HG03521 (cell line): Measurements from ENCODE around the gene NF1.
"Not testable (repeated sequence)": the region's sequence is repeated elsewhere in the genome, so short reads cannot be mapped to it uniquely, and the experiment has no call there.

Source experiments
- ATAC-seq: cut with Tn5 transposase; IDR thresholded peaks from one replicate; pipeline ENCODE4 v1.9.1; 2021; ENCODE audit warnings: mild to moderate bottlenecking, moderate library complexity; ENCODE audit not compliant: unreplicated experiment

The NF1 gene

DNA sequence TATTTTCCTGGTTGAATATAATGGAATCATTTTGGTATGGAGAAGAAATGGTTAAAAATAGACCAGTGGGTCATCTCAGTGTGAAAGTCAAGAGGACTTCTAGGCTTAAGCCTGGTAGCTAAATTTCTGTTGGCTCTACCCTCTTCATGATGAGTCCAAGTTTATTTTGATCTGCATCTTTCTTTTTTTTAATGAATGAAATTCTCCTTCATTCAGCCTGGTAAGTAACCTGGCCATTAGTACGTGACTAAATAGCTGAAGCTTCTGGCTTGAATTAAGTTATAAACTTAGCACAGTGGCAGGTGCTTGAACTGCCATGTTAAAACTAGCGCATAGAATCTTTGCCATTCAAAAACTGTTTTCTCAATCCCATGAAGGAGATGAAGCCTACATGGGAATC lies 28.0 kb downstream of the NF1 start:
- no peak for ATAC-seq

DNA sequence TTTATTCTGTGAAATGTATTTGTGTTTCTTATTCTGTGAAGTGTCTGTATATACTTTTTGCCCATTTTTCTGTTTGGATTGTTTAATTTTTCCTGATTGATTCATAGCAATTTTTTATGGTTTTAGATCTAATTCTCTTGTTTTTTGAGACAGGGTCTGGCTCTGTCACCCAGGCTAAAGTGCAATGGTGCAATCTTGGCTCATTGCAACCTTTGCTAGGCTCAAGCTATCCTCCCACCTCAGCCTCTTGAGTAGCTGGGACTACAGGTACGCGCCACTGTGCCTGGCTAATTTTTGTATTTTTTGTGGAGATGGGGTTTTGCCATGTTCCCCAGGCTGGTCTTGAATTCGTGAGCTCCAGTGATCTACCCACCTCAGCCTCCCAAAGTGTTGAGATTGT lies 31.5 kb downstream of the NF1 start:
- no peak for ATAC-seq

DNA sequence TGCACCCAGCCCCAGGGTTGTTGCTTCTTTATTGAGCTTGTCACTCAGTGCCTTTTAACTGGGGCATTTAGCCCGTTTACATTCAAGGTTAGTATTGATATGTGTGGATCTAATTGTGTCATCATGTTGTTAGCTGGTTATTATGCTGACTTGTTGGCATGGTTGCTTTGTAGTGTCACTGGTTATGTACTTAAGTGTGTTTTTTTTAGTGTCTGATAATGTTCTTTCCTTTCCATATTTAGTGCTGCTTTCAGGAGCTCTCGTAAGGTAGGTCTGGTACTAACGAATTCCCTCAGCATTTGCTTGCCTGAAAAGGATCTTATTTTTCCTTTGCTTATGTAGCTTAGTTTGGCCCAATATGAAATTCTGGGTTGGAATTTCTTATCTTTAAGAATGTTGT lies 33.5 kb downstream of the NF1 start:
- no peak for ATAC-seq

DNA sequence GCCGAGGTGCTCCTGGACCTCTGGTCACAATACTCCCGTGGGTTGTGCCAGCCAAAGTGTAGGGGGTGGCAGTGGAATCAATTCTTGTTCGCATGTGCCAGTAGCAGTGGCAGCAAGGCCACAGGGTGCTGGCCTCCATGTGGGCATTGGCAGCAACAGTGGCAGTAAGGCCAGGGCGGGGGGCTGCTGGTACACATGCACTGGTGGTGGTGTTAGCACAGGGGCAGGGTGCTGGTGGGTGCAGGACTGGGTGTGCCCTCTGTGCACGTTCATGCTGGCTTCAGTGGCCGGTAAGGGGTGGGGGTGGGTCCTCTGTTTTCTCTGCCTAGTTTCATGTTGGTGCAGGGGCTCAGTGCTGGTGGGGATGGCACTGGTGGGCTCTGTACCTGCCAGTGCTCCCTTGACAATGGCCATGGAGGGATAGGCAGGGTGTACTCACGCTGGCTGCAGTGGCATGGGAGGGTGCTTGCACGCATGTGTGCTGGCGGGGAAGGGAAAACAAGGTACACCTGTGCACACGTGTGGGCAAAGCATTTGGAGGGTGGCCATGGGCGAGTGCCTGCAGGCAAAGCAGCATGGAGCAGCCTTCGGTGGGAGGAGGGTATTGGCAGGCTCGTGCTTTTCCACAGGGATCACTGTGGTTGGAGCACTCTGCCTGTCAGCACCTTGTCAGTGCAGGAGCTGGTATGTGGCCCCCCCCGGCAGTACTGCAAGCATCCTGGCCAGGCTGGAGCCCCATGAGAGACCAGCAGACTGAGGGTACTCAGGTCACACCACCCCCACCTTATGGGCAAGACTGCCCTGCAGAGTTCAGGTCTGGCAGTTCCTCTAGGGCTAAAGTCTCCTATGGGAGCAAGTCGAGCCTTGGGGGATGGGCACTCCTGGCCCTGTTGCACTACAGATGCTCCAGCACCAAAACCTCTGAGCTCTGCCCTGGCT lies 35.8 kb downstream of the NF1 start:
- ATAC-seq = no peak

DNA sequence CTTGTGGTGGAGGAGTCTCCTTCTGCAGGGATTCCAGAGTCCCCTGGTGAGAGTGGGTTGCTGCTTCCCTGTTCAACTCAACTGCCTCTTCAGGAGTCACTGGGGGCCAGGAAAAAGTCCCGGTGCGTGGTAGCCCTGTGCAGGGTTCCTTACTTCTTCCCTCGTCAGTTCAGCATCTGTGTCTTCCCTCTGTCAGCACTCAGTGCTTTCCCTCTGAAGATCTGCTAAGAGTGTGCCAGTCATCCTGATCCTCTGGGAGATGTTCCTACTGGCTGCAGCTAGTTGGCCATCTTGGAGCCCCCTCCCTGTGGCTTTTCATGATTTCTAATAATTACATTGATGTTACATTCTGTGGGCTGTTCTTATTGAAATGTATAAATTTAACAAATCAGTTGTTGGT lies 36.5 kb downstream of the NF1 start:
- no peak for ATAC-seq

DNA sequence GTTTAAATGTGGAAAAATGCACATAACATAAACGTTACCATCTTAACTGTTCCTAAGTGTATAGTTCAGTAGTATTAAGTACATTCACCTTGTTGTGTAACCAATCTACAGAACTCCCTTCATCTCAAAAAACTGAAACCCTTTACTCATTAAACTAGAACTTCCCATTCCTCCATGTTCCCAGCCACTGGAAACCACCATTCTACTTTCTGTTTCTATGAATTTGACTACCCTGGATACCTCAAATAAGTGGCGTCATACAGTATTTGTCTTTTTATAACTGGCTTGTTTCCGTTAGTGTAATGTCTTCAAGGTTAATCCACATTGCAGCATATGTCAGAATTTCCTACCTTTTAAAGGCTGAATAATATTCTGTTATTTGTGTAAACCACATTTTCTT lies 38.2 kb downstream of the NF1 start:
- no peak for ATAC-seq

DNA sequence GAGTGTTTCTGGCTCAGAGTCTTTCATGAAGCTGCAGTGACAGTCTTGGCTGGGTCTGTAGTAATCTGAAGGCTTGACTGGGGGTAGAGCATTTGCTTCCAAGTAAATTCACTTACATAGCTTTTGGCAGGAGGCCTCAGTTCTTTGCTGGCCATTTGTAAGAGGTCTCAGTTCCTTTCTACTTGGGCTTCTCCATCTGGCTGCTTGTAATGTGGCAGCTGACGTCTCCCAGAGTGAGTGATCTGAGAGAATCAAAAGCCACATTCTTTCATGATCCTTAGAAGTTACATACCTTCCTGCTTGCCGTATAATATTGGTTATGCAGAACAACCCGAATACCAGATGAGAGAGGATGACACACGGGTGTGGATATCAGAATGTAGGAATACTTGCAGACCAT lies 39.8 kb downstream of the NF1 start:
- ATAC-seq = no peak

DNA sequence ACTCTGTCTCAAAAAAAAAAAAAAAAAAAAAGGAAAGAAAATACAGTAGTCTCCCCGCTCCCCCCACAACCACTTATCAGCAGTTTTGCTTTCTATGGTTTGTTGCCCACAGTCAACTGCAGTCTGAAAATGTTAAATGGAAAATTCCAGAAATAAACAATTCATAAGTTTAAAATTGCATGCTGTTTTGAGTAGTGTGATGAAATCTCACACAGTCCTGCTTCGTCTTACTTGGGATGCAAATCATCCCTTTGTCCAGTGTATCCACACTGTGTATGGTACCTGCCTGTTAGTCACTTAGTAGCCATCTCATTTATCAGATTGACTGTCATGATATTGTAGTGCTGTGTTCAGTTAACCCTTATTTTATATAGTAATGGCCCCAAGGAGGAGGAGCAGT lies 41.5 kb downstream of the NF1 start:
- ATAC-seq = no peak

DNA sequence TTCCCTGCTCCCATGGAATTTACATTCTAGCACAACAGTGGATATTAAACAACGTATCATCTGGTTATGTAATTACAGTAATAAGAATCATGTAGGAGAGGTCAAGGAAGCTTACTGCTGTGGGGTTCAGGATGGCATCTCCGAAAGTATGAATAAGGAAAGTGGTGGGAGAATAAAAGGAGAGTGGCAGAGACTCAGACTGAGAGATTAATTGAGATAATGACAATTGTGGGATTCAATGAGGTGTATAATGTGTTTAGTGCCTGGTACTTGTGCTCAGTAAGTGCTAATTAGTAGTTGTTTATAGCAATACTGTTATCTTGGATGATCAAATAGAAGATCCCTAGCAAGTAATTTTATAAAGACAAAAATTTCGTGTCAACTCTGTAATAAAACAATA lies 45.3 kb downstream of the NF1 start:
- no peak for ATAC-seq

DNA sequence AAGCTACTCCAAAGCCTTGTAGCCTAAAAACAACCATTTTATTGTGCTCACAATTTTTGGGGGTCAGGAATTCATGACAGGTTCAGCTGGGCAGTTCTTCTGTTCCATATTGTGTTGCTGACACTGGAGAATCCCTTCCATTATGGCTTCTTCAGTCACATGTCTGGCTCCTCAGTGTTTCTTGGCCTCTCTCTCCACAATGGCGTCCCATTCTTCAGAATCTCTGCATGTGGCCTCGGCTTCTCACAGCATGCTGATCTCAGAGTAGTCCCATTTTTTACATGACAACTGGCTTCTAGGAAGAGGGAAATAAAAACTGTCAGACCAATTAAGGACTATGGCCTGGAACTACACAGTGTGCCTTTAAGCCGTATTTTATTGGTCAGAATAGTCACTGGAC lies 49.7 kb downstream of the NF1 start:
- no peak for ATAC-seq

DNA sequence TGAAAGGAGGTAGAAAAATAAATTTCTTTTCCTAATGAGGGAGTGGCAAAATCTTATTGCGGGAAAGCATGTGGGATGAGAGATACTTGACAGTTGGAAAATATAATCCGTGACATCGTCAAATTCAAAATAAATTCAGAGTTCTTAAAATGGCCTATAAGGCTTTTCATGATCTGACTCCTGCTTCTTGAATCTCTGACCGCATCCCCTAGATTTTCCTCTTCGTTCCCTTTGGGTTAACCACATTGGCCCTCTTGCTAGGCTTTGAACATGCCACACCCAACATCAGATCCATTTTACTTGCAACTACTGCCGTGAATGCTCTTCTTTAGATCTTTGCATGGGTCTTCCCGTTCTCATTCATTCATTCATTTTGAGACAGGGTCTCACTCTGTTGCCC lies 50.1 kb downstream of the NF1 start:
- ATAC-seq = no peak

DNA sequence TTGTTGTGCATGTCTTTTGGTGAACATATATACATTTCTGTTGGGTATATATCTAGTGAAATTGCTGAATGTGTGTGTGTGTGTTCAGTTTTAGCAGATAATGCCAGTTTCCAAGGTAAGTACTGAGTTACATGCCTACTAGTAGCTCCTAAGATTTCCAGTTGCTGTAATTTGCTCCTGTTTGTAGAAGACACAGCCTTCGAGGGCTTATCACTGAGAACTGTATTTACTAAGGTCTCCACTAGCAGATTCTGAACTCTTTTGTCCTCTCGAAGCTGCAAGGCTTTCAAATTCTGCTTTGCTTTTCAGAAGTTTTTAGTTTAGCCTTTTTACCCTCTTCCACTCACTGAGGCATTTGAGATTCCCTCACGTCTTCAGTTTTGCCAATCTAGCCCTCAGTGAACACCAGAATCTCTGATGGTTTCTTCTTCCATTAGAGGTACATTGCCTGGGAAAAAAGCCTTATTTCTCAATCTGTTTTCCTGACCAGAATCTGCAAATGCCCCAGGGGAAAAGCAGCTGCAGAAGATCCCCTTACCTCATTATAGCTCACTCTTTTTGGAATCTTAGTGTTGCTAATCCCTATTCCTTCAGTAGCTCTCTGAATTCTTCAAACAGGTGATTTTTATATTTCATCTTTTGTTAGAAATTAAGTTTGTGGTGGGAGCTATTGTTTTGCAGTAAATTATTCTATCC lies 52.9 kb downstream of the NF1 start:
- no peak for ATAC-seq

DNA sequence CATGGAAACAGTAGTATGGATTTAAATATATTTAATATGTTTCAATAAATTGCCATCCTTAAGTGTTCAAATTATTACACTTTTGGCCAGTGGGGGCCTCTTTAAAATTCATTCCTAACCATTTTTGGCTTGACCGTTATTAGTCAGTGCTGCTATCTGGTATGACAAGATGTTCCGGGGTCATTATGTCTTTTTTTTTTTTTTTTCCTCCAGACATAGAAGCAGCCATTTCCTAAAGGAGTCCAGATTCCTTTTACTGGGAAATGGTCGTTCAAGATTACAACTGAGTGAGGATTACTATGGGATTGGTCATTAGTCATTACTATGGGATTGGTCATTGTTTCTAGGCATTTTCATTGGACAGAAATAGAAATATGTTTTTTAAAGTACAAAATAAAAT lies 53.4 kb downstream of the NF1 start:
- ATAC-seq = no peak

DNA sequence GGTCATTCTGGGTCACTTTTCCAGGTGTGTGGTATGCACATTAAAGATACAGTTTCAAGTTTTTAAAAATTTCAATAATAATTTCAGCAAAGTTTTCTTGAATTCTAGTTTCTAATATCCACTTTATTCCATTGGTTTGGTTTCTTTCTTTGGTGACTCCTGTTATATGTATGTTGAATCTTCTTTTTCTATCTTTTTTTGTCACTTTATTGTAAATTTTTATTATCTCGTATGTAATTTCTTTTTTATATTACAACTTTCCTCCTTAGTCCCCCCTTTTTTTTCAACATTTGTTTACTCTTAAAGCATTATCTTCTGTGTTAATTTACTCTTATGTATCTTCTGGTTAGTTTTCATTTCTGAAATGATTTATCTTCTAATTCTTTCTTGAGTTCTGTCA lies 57.5 kb downstream of the NF1 start:
- no peak for ATAC-seq

DNA sequence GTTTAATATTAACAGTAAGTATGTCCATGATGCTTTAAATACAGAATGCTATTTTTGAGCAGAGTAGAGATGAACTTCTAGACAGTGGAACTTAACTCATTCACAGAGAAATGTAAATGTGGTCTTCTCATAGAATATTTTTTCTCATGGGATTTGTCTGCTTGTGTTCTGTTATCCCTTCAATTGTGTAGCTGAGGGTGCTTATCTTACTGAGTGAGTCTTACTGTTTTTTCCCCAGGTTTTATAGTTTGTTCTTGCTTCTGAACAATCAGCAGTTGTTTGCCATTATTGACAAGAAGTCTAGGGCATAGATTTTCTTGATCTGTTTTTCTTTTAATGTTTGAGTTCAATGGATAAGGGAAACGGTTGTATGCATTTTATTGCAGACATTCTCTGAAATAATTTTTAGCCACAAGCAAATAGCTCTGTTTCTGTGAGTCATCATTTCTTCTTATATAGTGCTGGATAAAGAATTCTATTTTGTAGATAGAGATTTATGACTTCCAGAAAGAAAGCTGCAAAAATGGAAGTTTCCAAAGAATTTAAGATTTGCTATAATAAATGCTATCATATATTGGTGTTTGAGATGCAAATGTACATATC lies 60.5 kb downstream of the NF1 start:
- ATAC-seq = no peak

DNA sequence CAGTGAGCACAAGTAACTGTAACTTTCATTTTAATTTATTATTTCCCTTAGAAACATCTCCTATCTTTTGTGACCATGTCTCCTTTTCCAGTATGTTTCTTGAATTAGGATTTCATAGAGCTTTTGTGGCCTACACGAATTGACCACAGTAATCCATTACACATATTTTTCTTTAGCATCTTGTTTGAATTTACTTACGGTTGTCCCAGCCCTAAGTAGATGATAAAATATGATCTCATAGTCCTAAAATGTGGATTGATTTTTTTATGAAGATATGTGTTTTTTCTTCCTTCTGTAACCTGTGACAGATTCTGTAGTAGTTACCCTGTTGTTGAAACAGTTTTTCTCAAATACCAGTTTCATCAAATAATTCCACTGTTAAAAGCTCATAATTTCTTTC lies 61.5 kb downstream of the NF1 start:
- no peak for ATAC-seq

DNA sequence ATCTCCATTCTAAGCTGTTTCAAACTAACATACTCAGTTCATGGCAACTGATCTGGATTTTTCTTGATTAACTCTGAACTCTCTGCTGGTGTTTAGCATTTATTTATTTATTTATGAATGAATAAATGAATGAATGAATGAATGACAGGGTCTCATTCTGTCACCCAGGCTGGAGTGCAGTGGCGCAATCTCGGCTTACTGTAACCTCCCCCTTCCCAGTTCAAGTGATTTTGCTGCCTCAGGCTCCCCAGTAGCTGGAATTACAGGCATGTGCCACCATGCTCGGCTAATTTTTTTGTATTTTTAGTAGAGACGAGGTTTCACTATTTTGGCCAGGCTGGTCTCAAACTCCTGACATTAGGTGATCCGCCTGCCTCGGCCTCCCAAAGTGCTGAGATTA lies 62.1 kb downstream of the NF1 start:
- ATAC-seq = not testable (repeated sequence)

DNA sequence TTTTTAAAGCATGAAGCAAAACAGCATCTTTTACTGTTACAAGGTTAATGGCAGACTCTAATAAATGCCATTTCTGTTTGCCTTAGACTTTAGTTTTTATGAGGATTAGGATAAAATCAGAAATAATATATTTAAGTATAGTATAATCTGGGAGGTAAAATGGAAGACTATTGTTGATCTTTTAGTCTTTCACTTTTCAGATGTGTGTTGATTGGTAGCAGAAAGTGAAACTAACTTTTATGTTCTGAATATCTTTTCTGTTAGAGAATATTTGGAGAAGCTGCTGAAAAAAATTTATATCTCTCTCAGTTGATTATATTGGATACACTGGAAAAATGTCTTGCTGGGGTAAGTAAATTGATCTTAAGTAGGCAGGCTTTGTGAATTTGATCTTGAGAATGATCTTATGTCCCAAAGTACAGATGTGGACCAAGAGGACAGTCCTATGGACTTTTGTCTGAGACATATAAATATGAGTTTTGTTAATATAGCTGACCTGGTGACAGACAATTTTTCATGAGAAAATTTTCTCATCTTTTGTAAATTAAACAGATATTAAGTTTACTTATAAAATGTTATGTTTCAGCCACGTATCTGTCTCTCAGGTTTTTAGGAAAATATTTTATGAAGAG lies 64.1 kb downstream of the NF1 start:
- no peak for ATAC-seq

DNA sequence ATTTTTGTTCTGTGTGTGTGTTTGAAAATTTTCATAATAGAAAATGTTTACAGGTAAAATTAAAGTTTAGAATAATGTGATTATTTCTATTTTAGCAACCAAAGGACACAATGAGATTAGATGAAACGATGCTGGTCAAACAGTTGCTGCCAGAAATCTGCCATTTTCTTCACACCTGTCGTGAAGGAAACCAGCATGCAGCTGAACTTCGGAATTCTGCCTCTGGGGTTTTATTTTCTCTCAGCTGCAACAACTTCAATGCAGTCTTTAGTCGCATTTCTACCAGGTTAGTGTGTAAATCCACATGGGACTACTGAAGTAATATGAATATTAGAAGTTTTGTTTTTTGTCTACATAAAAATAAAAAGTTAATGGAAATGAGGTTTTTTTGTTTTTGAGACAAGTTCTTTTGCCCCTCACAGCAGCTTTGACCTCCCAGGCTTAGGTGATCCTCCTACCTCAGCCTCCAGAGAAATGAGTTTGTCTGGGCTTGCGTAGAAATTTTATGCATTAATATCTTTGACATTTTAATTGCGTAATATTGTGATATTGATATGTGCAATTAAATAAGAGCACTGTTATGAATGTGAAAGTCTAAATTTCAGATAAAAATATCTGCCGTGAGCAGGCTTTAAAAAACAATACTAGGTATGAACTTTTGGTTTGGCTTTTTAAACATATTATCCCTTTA lies 68.5 kb downstream of the NF1 start:
- ATAC-seq = no peak

DNA sequence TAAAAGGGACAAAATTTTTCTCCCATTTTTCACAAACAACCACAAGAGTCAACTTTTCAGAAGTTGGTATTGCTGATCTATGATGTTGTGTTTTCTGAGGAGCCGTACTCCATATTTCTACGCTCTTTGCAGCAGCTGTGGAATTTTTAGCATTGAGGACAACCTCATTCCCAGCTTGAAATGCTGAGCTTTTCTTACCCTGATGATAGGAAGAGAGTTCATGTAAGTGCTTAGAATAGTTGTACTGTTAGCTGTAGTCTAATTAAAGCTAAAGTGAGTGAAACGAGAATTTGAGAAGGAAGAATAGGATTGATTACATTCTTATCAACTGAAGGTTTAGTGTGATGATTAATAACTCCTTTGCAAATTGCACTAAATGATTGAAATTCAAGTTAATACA lies 72.3 kb downstream of the NF1 start:
- ATAC-seq = no peak

DNA sequence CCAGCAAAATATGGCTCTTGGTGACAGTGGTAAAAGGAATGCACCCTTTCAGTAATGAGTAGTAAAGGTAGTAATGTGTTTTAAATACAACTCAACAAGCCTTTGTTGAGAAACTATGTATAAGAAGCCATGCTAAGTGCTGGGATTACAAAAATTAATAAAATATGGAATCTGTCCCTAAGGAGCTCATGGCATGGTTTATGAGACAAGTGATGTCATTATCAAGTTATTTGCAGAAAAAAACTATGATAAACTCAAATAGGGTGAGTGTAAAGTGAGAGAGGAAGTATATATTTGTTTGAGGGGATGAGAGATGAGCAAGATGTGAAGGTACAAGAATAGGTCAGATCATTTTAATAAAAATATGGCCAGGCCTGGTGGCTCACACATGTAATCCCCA lies 76.9 kb downstream of the NF1 start:
- no peak for ATAC-seq
